AG08395 (cell line): Measurements from ENCODE around the gene GDF7.
"Not testable (repeated sequence)": the region's sequence is repeated elsewhere in the genome, so short reads cannot be mapped to it uniquely, and the experiment has no call there.

Experiments used
- DNase-seq: peaks from one replicate; pipeline ENCODE4 v3.0.0; 2012; ENCODE audit warnings: mixed read lengths, low spot score

GDF7 gene

DNA sequence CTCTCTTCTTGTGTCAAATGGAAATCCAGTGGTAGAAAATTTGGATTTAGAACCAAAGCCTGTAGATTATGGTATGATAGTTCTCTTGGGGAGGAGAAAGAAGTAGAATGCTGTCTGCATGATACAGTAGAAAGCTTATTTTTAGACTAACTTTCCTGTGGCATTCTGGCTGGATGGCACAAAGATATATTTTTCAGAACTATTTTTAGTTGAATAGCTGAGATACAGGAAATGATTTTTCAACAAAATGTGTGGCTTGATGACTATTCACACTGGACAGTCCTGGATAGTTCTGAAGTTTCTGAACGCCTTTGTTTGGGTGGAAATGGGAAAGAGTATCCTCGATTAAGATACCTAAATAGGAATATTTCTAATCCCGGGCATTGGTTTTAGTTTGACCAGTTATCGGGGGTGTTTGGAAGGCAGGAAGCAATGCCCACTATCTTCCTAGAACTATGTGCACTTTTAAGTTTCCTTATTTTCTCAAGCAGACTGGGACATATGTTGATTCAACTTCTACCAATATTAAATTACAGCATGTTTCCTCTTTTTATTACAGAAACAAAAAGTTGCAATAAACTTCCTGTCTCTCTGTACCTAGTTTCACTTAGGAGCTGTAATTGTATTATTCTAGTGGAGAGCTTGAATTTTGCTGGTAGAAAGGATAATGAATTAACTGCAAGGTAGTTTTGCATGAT lies 32.1 kb downstream of the GDF7 start:
- DNase-seq = no peak

DNA sequence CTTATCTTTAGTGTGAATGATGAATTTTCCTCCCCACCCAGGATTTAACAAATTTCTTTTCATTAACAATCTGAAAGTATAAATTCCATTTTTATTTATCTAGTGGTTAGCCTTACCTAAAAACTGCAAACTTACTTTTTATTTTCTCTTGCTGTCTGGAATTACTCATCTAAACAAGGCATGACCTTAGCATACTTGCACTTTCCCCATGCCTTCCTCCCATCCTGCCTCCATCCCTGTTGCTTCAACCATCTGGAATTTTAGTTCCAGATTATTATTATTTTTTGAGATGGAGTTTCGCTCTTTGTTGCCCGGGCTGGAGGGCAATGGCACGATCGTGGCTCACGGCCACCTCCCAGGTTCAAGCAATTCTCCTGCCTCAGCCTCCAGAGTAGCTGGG lies 35.6 kb downstream of the GDF7 start:
- DNase-seq = no peak

DNA sequence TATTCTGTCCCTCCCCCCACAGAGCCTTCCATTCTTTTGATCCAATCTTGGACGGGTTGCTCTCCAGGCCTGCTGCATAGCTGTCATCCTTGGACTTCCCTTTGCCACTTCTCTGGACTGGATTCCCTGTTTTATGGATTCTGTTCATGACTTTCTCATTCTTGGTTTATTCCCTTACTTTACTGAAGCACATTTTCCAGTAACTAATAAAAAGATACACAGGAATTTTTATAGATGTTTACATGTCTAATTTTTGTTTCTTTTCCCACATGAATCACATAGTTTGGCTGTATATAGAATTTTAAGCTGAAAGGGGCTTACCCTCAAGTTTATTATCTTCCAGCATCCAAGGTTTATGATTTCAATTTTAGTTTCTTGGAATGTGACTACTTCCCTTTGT lies 37.9 kb downstream of the GDF7 start:
- no peak for DNase-seq

DNA sequence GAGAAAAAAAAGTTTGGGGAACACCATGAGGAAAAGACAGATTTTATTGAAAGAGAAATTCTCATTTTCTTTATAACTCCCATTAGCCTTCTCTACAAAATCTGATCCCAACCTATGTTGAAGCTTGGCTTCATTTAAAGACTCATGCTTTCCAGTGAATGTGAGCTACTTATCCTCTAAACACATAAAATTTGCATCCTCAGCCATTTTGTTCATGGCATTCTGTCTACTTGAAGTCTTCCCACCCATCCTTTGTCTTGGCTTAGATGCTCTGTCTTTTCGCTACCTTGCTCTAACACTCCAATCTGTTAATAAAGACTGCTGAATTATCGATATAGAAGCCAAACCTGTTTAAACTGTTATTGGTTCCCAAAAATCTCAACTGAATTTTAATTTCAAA lies 39.3 kb downstream of the GDF7 start:
- no peak for DNase-seq

DNA sequence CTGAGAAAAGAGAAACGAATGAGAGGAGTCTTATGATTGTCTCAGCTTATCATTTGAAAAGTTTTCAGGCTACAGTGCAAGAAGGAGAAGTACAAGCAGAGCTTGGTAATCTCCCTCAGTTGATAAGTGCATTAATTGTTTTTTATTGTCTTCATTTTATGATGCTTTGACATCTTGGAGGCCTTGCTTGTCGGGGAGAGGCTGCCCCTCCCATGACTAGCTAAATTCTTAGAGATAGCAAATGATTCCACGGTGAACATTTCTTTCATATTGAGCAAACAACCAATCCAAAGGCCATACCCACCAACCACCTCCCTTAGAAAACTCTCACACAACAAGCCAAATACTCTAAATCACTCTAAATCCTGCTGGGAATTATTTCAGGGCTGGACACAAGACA lies 39.8 kb downstream of the GDF7 start:
- DNase-seq = no peak

DNA sequence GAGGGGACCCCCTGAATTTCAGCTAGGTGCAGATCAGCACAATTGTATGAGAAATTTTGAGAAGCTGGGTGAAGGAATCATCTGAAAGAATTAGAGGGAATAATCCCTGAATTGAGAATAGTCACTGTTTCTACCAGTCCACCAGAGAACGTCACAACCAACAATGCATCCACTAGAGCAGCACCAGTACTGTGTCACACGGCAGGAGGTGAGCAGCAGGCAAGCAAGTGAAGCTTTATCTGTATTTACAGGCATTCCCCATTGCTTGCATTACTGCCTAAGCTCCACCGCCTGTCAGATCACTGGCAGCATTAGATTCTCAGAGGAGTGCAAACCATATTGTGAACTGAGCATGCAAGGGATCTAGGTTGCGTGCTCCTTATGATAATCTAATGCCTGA lies 40.7 kb downstream of the GDF7 start:
- DNase-seq = no peak

DNA sequence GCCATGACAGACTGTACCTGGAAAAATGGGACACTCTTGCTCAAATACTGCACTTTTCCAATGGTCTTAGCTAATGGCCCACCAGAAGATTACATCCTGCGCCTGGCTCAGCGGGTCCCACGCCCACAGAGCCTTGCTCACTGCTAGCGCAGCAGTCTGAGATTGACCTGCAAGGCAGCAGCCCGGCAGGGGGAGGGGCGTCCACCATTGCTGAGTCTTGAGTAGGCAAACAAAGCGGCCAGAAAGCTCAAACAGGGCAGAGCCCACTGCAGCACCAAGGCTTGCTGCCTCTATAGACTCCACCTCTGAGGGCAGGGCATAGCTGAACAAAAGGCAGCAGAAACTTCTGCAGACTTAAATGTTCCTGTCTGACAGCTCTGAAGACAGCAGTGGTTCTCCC lies 44.7 kb downstream of the GDF7 start:
- DNase-seq = not testable (repeated sequence)

DNA sequence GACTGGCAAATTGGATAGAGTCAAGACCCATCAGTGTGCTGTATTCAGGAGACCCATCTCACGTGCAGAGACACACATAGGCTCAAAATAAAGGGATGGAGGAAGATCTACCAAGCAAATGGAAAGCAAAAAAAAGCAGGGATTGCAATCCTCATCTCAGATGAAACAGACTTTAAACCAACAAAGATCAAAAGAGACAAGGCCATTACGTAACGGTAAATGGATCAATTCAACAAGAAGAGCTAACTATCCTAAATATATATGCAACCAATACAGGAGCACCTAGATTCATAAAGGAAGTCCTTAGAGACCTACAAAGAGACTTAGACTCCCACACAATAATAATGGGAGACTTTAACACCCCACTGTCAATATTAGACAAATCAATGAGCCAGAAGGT lies 46.6 kb downstream of the GDF7 start:
- DNase-seq = not testable (repeated sequence)

DNA sequence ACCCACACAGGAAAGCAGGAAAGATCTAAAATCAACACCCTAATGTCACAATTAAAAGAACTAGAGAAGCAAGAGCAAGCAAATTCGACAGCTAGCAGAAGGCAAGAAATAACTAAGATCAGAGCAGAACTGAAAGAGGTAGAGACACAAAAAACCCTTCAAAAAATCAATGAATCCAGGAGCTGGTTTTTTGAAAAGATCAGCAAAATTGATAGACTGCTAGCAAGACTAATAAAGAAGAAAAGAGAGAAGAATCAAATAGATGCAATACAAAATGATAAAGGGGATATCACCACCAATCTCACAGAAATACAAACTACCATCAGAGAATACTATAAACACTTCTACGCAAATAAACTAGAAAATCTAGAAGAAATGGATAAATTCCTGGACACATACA lies 47.5 kb downstream of the GDF7 start:
- DNase-seq = not testable (repeated sequence)

DNA sequence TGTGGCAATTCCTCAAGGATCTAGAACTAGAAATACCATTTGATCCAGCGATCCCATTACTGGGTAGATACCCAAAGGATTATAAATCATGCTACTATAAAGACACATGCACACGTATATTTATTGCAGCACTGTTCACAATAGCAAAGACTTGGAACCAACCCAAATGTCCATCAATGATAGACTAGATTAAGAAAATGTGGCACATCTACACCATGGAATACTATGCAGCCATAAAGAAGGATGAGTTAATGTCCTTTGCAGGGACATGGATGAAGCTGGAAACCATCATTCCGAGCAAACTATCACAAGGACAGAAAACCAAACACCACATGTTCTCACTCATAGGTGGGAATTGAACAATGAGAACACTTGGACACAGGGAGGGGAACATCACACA lies 49.2 kb downstream of the GDF7 start:
- not testable (repeated sequence) for DNase-seq

DNA sequence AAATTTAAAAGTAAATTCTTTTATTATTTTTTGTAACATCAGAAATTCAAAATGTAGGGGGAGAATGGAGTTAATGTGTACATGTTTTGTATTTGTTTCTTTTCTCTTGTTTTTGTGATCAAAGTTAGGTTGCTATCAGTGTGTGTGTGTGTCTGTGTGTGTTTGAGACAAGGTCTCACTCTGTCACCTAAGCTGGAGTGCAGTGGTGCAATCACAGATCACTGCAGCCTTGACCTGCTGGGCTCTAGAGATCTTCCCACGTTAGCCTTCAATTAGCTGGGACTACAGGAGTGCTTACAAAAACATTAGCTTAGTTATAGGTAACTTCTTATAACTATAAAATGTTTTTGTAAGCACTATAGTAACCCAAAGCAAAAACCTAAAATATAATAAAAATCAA lies 50.7 kb downstream of the GDF7 start:
- no peak for DNase-seq

DNA sequence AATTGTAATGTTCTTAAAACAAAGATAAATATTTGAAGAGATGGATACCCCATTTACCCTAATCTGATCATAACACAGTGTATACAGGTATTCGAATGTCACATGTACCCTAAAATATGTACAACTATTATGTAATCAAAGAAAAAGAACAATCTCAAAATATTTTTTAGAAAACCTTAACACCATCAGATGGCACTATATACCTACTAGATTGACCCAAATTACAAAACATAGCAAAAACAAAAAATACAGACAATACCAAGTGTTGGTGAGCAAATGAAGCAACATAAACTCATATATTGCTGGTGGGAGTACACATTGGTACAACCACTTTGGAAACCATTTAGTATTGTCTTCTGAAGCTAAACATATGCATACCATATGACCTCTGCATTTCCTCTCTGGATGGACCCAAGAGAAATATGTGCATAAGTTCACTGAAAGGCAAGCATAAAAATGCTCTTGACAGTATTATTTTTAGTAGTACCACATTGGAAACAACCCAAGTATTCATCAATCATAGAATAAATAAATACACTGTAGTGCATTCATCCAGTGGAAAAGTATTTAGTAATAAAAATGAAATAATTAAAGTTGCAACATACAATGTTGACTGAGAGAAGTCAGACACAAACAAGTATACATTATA lies 55.8 kb downstream of the GDF7 start:
- DNase-seq = no peak

DNA sequence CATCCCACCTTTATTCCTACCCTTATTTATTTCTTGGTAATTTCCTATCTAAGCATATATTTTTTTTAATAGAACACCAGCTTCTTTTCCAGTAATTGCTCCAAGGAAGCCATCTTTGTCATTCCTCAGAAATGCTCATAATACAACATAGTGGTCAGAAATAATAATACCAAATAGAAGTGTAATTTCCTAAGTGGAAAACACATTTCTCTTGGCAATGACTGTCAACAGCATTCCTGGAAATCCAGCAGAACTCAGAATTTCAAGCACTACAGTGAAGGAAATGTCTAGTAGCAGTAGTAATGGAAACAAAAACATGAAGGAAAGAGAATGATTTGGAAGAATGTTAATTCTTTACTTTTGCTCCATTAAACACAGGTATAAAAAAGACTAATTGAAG lies 56.6 kb downstream of the GDF7 start:
- DNase-seq = peak; percentile 27

DNA sequence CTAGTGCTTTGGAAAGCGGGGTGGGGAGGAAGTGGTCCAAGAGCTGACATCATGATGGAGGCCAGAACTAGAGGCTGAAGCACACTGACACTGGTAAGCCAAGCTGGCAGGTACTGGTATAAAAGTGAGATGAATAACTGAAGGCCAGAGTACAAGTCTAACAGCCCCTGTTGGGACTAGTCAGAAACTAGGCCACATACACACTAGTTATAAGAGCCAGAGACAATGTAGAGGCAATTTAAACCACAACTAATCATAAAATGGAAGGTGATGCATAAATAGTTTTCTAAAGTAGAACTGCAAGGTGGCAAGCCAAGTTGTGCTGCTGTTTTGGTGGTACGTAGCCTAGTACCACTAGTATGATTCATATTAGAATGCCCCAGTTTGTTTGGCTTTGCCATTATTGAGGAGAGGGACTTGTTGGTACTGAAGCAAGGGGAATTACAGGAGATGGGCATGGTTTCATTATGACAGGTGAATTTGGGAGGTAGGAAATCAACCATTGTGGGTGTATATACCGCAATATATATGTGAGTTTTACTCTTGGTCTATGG lies 57.6 kb downstream of the GDF7 start:
- DNase-seq = no peak

DNA sequence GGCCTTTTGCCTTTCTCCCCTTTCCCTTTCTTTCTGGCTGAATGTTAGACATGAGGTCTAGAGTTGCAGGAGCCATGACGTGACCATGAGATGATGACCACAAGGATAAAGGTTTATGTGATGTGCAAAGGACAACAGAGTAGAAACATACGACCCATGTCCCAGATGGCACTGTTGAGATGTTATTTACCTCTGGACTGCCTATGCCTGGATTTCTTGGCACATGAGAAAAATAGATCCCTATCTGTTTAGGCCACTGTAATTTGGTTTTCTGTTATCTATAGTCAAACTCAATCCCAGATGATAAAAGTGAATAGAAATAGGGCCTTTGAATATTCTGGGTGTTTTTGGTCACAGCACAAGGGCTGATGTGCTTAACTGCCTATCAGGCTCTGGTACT lies 58.8 kb downstream of the GDF7 start:
- no peak for DNase-seq

DNA sequence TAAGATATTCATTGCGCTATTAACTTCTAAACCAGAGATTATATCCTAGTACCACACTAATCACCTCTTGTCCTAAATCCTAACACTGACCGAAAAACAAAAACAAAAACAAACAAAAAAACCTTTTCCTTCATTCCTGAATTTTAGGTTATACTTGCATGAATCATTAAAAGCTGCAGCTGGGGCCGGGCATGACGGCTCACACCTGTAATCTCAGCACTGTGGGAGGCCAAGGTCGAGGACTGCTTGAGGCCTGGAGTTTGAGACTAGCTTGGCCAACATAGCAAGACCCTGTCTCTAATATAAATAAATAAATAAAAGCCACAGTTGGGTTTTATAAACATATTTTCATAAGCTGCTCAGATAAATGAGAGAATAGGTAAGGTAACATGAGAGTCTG lies 60.0 kb downstream of the GDF7 start:
- no peak for DNase-seq

DNA sequence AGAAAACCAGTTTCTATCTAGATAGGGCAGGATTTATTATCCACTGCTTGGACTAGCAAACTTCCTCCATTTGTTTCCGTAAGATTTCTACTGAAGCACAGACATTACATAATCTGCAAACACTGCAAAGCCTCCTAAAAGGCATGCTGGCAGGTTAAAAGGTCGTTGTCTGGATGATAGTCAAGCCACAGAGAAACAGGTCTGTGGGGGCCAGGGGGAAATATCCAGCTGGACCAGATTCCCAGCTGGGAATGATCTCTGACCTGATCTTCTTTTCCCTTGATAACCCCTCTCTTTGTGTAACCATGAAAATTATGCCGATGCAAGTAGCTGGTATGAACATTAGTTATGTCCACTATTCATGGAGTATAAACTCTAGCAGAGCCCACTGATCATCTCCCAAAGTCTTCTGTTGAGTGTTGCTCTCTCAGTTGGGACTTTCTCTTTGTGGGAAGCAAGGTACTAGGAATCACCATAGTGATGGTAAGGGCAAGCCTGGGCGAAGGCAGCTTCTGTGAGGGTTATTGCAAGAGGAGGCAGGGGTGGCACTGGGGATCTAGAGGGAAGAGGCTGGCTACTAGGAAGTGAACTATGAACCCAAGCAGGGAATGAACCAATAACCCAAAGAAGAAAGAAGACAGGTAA lies 61.3 kb downstream of the GDF7 start:
- DNase-seq = no peak
